ENCODE measurements around the gene SLC4A3.
A peak's percentile ranks its signal among the peaks of the same experiment; 100 is the strongest.

Gene SLC4A3, protein sequence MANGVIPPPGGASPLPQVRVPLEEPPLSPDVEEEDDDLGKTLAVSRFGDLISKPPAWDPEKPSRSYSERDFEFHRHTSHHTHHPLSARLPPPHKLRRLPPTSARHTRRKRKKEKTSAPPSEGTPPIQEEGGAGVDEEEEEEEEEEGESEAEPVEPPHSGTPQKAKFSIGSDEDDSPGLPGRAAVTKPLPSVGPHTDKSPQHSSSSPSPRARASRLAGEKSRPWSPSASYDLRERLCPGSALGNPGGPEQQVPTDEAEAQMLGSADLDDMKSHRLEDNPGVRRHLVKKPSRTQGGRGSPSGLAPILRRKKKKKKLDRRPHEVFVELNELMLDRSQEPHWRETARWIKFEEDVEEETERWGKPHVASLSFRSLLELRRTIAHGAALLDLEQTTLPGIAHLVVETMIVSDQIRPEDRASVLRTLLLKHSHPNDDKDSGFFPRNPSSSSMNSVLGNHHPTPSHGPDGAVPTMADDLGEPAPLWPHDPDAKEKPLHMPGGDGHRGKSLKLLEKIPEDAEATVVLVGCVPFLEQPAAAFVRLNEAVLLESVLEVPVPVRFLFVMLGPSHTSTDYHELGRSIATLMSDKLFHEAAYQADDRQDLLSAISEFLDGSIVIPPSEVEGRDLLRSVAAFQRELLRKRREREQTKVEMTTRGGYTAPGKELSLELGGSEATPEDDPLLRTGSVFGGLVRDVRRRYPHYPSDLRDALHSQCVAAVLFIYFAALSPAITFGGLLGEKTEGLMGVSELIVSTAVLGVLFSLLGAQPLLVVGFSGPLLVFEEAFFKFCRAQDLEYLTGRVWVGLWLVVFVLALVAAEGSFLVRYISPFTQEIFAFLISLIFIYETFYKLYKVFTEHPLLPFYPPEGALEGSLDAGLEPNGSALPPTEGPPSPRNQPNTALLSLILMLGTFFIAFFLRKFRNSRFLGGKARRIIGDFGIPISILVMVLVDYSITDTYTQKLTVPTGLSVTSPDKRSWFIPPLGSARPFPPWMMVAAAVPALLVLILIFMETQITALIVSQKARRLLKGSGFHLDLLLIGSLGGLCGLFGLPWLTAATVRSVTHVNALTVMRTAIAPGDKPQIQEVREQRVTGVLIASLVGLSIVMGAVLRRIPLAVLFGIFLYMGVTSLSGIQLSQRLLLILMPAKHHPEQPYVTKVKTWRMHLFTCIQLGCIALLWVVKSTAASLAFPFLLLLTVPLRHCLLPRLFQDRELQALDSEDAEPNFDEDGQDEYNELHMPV
- 0.18 to 0.61 (median 0.32) reads per million in 4 experiments for total RNA-seq

DNA sequence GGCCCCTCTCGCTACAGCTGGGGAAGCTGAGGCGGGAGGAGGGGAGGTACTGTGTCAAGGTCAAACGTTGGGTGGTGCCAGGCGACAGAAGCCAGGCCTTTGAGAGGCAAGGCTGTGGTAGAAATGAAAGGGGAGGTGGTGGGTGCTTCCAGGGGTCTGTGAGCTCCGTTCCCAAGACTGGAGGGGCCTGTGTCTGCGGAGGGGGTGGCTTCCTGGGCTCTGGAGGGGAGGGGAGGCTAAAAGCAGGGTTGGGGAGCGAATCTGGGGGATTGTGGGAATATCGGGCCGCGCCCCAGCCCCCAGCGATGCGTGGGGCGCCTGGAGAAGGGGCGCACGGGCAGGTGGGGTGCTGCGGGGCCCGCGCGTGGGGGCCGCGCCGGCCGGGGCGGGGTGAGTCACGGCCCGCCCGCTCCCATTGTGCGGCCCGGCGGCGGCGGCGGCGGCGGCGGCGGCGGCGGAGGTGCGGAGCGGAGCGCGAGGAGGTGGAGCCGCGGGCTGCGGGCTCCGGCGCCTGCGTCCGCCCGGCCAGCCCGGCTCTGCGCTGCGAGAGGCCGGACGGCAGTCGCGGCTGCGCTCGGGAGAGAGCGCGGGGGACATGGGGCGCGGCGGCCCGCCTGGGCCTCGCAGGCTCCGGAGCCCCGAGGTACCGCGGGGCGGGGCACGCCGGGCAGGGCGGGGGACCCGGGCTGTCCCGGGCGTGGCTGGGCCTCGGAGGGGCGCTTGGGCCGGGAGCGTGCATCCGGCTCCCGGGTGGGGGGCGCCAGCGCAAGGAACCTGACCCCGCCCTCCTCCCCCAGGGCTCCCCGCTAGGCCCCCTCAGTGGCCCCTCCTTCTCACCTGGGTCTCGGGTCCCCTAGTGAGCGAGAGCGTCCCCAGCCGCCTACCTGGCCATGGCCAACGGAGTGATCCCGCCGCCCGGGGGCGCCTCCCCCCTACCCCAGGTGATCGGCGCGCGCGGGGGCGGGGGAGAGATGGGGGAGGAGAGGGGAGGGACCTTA is at the start of gene SLC4A3:
TSS of gene SLC4A3 (plus strand) at position 528 of the 998 bp plus-strand sequence. CDS start at position 891, 363 bp downstream.
- no peak for DNase-seq

DNA sequence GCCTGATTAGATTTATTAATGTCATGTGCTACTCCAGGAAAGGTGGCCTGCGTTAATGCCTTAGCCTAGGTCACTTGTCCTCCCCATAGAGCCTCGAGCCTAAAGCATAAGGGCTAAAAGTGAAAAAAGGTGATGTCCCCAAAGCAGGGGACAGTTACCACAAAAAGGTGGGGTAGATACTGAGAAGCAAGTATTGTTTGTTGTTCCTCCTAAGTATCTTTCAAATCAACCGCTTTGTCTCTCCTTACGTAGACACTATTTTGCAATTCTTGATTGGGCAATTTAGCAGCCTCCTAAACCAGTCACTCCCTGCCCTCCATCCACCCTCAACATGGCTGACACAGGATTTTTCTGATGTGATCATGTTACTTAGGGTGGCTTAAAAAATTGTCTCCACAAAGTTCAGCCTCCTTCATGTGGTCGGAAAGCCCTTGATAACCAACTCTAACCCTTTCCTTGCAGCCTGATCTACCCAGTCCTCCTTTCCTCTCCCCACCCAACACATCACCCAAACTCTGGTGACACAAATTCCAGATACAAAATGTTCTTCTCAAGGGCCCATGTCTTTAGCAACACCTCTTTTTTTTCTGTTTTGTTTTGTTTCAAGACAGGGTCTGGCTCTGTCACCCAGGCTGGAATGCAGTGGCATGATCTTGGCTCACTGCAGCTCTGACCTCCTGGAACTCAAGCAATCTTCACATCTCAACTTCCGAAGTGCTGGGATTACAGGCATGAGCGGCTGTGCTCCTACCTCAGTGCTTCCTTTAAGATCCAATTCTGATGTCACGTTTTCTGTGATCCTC is 48.4 kb upstream of the SLC4A3 start:
- DNase-seq: no peak

GRCh38 chr2:219581346-219581745 is 46.1 kb upstream of the SLC4A3 start:
- DNase-seq: no peak

GRCh38 chr2:219591091-219591490 is 36.3 kb upstream of the SLC4A3 start:
- DNase-seq: no peak

GRCh38 chr2:219592736-219593135 is 34.7 kb upstream of the SLC4A3 start:
- DNase-seq: no peak

DNA sequence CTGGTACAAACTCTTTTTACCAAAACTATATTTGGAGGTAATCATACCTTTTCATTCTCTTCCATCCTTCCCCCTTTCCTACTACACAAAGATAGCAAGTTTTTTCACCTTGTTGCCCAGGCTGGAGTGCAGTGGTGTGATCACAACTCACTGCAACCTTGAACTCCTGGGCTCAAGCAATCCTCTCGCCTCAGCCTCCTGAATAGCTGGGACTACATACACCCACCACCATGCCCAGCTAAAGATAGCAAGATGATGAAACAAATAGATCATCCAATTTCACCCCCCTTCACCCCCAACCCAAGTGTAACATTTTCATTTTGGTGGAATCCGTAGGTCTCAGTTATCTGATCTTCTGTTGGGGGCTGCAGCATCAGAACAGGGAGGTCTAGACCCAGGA is 34.3 kb upstream of the SLC4A3 start:
- no peak for DNase-seq

GRCh38 chr2:219595256-219595655 is 32.2 kb upstream of the SLC4A3 start:
- DNase-seq: no peak

DNA sequence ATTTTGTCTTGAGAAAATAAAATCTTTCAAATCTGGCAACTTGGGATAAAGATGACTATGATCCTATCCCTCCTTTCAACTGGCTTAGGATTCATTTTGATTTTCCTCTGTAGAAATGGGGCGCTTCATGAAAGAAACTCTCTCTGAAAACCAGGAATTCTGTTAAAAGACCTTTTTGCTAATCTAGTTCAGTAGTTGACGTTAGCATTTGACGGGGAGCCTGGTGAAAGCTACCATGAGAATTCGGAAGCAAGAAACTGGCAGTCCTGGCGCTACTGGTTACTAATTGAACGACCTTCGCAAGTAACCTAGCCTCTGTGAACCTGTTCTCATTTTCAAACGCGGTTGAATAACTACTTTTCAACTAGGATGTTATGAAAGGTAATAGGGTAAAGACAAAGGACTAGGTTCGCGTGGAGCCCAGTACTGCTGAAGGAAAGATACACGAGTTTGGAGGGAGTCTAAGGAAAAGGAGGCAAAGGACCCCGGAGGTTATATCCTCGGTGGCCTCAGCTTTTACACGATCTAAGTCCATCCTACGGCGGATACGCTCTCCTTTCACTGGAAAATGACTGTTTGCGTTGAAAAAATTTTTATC is 30.4 kb upstream of the SLC4A3 start:
- no peak for DNase-seq

DNA sequence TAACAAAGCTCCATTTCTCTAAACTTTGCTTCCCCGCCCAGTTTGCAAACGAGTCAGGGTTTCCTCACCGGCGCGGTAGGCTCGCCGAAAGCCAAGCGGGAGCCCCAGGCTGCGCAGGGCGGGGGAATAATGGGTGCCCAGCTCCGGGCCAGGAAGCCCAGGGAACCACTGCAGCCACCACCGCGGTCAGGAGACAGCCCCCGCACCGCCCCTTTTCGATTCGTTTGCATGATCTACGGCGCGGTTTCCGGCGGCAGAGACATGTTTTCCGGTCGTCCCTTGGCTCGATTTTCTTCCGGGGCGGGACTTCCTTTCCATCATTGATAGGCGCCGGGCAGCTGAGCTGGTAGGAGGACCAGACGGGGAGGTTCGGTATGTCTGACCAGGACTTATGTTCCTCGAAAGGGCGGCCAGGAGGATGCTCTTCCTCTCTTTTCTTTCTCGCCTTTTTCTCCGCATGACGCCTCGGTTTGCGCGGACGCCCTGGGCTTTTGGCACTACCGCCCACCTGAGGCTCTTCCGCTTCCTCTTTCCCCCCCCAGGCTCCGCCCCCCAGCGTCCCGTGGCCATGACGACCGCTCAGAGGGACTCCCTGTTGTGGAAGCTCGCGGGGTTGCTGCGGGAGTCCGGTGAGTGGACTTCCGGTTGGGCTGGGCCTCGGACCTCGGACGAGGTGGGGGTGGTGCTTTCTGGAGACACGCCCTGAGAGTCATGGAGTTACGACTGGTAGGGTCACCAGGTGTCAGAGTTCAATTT is 29.7 kb upstream of the SLC4A3 start, which contains the start of gene STK11IP:
TSS of gene STK11IP (plus strand) at position 306 of the 756 bp plus-strand sequence. CDS start at position 569, 263 bp downstream.
- DNase-seq: peak; percentile 81

GRCh38 chr2:219598308-219599078 is 28.9 kb upstream of the SLC4A3 start:
- DNase-seq: no peak

DNA sequence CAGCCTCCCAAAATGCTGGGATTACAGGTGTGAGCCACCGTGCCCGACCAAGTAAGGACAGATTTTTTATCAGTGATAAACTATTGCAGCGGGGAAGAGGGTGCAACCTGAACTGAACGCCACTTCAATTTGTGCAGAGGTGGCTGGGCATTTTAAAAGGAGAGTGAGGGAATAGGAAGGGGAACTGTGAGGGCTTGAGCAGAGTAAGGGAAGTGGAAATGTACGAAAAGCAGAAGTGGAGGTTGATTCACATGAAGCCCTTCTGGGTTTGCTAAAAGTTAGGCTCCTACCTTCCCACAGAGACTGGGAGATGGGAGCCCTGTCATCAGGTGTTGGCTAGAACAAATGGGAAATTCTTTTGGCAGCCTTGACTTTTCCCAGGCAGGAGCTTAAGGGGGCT is 23.7 kb upstream of the SLC4A3 start:
- DNase-seq: no peak

GRCh38 chr2:219605607-219605954 is 21.8 kb upstream of the SLC4A3 start:
- DNase-seq: no peak

DNA sequence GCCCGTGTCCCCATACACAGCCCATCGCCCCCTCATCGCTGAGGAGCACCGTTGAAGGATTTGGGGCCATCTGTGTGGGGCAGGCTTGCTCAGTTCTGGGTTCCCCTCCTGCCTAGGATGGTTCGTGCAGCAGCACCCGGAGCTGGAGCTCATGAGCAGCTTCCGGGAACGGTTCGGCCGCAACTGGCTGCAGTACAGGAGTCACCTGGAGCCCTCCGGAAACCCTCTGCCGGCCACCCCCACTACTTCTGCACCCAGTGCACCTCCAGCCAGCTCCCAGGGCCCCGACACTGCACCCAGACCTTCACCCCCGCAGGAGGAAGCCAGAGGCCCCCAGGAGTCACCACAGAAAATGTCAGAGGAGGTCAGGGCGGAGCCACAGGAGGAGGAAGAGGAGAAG is 19.5 kb upstream of the SLC4A3 start:
- no peak for DNase-seq

- DNase-seq: no peak
These were observed 18.9 kb upstream of the SLC4A3 start for GRCh38 chr2:219608399-219608964.

DNA sequence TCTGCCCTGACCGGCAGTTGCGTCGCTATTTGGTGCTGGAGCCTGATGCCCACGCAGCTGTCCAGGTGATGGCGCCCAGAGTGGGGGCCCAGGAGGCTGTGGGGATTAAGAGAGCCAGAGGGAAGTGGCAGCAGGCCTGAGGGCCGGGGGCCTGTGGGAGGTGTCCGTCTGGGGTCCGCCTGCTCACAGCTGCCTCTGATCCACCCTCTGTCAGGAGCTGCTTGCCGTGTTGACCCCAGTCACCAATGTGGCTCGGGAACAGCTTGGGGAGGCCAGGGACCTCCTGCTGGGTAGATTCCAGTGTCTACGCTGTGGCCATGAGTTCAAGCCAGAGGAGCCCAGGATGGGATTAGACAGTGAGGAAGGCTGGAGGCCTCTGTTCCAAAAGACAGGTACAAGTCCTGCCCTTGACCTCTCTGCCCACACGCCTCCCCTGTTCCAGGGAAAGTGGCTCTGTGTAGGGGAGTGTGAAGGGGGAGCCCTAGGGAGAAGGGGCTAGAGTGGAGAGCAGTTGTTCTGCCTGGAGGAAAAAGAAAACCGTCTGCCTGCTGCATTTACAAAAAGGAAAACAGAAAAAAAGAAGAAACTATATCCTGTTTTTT is 18.2 kb upstream of the SLC4A3 start:
- no peak for DNase-seq

DNA sequence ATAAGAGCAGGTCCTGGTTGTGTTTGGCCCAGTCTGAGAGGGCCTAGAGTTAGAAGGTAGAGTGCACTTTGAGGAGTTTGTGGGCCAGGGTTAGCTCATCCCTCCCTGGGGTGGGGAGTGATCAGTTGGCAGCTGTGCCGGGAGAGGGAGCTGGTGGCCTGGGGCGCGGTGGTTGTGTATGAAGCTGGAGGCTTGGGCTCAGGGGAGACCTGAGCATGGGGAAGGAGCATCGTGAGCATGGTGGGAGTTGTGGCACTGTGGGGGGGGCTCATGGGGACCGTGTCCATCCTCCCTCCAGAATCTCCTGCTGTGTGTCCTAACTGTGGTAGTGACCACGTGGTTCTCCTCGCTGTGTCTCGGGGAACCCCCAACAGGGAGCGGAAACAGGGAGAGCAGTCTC is 16.1 kb upstream of the SLC4A3 start:
- DNase-seq: no peak

DNA sequence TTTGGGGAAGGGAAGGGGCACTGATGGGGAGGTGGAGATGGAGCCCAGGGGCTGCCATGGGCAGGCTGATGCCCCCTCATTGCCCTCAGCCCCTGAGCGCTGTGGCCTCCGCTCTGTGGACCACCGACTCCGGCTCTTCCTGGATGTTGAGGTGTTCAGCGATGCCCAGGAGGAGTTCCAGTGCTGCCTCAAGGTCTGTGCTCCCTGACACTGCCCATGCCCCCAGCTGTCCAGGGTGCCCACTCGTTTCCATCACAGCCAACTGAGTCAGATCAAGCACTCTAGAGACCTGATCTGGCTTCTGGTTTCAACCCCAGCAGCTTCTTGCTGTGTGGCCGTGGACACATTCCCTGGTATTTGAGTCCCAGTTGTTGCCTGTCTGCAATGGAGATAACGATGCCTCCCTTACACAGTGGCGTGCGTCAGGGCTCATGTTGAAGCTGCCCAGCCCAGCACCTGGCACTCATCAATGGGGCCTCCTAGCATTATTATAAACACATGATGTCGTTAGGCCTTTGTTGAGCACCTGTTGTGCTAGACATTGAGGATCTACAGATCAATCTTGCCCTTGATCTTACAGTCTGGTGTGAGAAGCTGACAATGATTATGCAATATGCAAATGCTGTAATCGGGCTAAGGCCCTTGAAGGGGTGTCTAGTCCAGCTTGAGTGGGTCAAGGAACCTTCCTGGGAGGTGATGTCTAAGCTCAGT is 15.4 kb upstream of the SLC4A3 start:
- no peak for DNase-seq

All from effector CD8-positive, alpha-beta T cell (primary cell).